ENCODE measurements around the gene ACER3.

ACER3 gene

GRCh38 chr11:77074626-77075221 is 214.0 kb downstream of the ACER3 start:
- no peak for DNase-seq (ENCODE audit: low spot score)

- no peak for DNase-seq (ENCODE audit: low spot score)
Measured at GRCh38 chr11:77075425-77075905, 214.7 kb downstream of the ACER3 start.

Data from hematopoietic multipotent progenitor cell treated with erythropoietin and hydrocortisone succinate and interleukin-3 and kit ligand, for 17 days (in vitro differentiated cells).